ENCODE results near the gene KRTAP21-3.
"Not testable (repeated sequence)": the region's sequence is repeated elsewhere in the genome, so short reads cannot be mapped to it uniquely, and the experiment has no call there.

The KRTAP21-3 gene

GRCh38 chr21:30718239-30718909 is at the start of gene KRTAP21-3:
KRTAP21-3 (minus strand) TSS chr21:30718777; CDS start chr21:30718759, 18 bp downstream.
- DNase-seq, result no peak

GRCh38 chr21:30760776-30761175 is 42.2 kb upstream of the KRTAP21-3 start:
- DNase-seq, result no peak

GRCh38 chr21:30758306-30758705 is 39.7 kb upstream of the KRTAP21-3 start:
- DNase-seq, result no peak

GRCh38 chr21:30755328-30755727 is 36.8 kb upstream of the KRTAP21-3 start, which contains the start of gene KRTAP21-1:
KRTAP21-1 (minus strand) TSS chr21:30755428; CDS start chr21:30755378, 50 bp downstream.
- not testable (repeated sequence) for DNase-seq

- DNase-seq, result no peak
These were observed 28.6 kb upstream of the KRTAP21-3 start, which contains the start of gene KRTAP21-2 for GRCh38 chr21:30747159-30747558. KRTAP21-2 (minus strand) TSS chr21:30747259; CDS start chr21:30747202, 57 bp downstream.

GRCh38 chr21:30740462-30740861 is 21.9 kb upstream of the KRTAP21-3 start:
- DNase-seq, result no peak

- DNase-seq, result no peak
These were observed 14.4 kb upstream of the KRTAP21-3 start for GRCh38 chr21:30733026-30733425.

- DNase-seq, result no peak
These were observed 8.1 kb upstream of the KRTAP21-3 start for GRCh38 chr21:30726726-30727125.

GRCh38 chr21:30719401-30719800 is 824 bp upstream of the KRTAP21-3 start:
- DNase-seq, result no peak

- no peak for DNase-seq
These were observed 1.5 kb downstream of the KRTAP21-3 start for GRCh38 chr21:30717105-30717504.

- no peak for DNase-seq
These were observed 3.6 kb downstream of the KRTAP21-3 start for GRCh38 chr21:30714946-30715345.

GRCh38 chr21:30714456-30714855 is 4.1 kb downstream of the KRTAP21-3 start:
- DNase-seq, result no peak

GRCh38 chr21:30713766-30714165 is 4.8 kb downstream of the KRTAP21-3 start:
- no peak for DNase-seq

GRCh38 chr21:30710499-30710898 is 8.1 kb downstream of the KRTAP21-3 start:
- DNase-seq, result no peak

GRCh38 chr21:30707409-30707808 is 11.2 kb downstream of the KRTAP21-3 start:
- DNase-seq, result no peak

- DNase-seq, result no peak
These were observed 22.6 kb downstream of the KRTAP21-3 start for GRCh38 chr21:30695956-30696355.

GRCh38 chr21:30689822-30690221 is 28.8 kb downstream of the KRTAP21-3 start:
- DNase-seq, result no peak

GRCh38 chr21:30684506-30684905 is 34.1 kb downstream of the KRTAP21-3 start:
- no peak for DNase-seq

GRCh38 chr21:30680586-30680985 is 38.0 kb downstream of the KRTAP21-3 start:
- DNase-seq, result no peak

- no peak for DNase-seq
These were observed 41.8 kb downstream of the KRTAP21-3 start for GRCh38 chr21:30676737-30677136.

- no peak for DNase-seq
These were observed 44.3 kb downstream of the KRTAP21-3 start for GRCh38 chr21:30674312-30674711.

- DNase-seq, result no peak
These were observed 45.5 kb downstream of the KRTAP21-3 start for GRCh38 chr21:30672985-30673650.

GRCh38 chr21:30668776-30669175 is 49.8 kb downstream of the KRTAP21-3 start:
- DNase-seq, result no peak
